ENCODE results near the gene GZMM. TPM values are rescaled to one million over a fixed set of nuclear protein-coding genes. Genes with fewer than 3 reads are reported as not detected.

The GZMM gene
- total and polyA plus RNA-seq, 2 experiments from 2014 or later: 0.29 TPM; not detected in 1

GRCh38 chr19:531009-531752 lies 12.7 kb upstream of the GZMM start (continued):
- TF ChIP-seq ZNF462 (CRISPR knock-in tag; IDR thresholded peaks at IDR 0.05) (no peak), JUNB (IDR thresholded peaks at IDR 0.05; ENCODE audit: unreplicated experiment) (no peak), STAT1 (IDR thresholded peaks at IDR 0.05; ENCODE audit: unreplicated experiment) (no peak), NANOG (IDR thresholded peaks at IDR 0.05; ENCODE audit: borderline replicate concordance) (no peak), ZNF331 (CRISPR knock-in tag; IDR thresholded peaks at IDR 0.05; ENCODE audit: low read depth) (no peak), POLR2AphosphoS5 (IDR thresholded peaks at IDR 0.05; ENCODE audit: low read depth) (peak; percentile 83), ZNF114 (CRISPR knock-in tag; IDR thresholded peaks at IDR 0.05) (no peak), CREB1 (CRISPR knock-in tag; IDR thresholded peaks at IDR 0.05; ENCODE audit: low read depth) (peak; percentile 83)

All from GM23338 (cell line).